IPS DF 6.9 (cell line): ENCODE data around the gene RNU5B-1.

Source experiments
- DNase-seq: peaks from one replicate; pipeline ENCODE4 v3.0.0-alpha.2; 2013; ENCODE audit warnings: low read depth, low spot score
- H3K27ac ChIP-seq: one replicate; pipeline ENCODE4 v1.5.1; 2013; ENCODE audit warnings: low read length, control low read depth
- H3K27me3 ChIP-seq: 2 replicates; pipeline ENCODE4 v1.6.1; 2013; ENCODE audit warnings: mild to moderate bottlenecking, low read length; ENCODE audit not compliant: control insufficient read depth, insufficient read depth
- H3K36me3 ChIP-seq: 2 replicates; pipeline ENCODE4 v1.6.1; 2013; ENCODE audit warnings: low read length; ENCODE audit not compliant: control insufficient read depth, insufficient read depth
- H3K4me1 ChIP-seq: 2 replicates; pipeline ENCODE4 v1.6.1; 2013; ENCODE audit warnings: low read length; ENCODE audit not compliant: control insufficient read depth, insufficient read depth
- H3K4me3 ChIP-seq: 2 replicates; pipeline ENCODE4 v1.5.1; 2013; ENCODE audit warnings: mild to moderate bottlenecking, low read length
- H3K9me3 ChIP-seq: 2 replicates; pipeline ENCODE4 v1.6.1; 2013; ENCODE audit warnings: low read length, inconsistent platforms; ENCODE audit not compliant: control insufficient read depth, insufficient read depth
- WGBS: extraction: QIAGEN DNeasy Blood & Tissue Kit; methylation state at CpG from one replicate; pipeline ENCODE4 v1.1.7; 2013; ENCODE audit warnings: mixed read lengths, missing lambda C conversion rate; ENCODE audit not compliant: insufficient read length, insufficient coverage; 5-methylcytosine and 5-hydroxymethylcytosine counted together

The RNU5B-1 gene

DNA sequence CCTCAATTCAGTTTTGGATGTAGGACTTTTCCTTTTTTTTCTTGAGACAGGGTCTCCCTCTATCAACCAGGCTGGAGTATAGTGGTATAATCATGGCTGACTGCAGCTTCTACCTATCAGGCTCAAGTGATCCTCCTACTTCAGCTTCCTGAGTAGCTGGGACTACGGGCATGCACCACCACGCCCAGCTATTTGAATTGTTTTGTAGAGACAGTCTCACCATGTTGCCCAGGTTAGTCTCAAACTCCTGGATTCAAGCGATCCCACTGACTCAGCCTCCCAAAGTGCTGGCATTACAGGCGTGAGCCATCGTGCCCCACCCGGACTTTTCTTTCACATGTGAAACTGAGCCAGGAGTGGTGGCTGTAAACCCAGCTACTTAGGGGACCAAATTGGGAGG, 3.5 kb downstream of the RNU5B-1 start:
- no CpG with 5 or more reads among the region's 6 CpGs for WGBS
- no peaks in the 10 kb centered on the region for H3K36me3 ChIP-seq
- no peak overlapping the region for H3K4me3 ChIP-seq
- H3K27me3 ChIP-seq = no peaks in the 10 kb centered on the region
- H3K27ac ChIP-seq = no peak overlapping the region
- H3K4me1 ChIP-seq = no peaks in the 10 kb centered on the region; the same call in 1 of the 2 replicates
- H3K9me3 ChIP-seq = no peaks in the 10 kb centered on the region
- no peak for DNase-seq

DNA sequence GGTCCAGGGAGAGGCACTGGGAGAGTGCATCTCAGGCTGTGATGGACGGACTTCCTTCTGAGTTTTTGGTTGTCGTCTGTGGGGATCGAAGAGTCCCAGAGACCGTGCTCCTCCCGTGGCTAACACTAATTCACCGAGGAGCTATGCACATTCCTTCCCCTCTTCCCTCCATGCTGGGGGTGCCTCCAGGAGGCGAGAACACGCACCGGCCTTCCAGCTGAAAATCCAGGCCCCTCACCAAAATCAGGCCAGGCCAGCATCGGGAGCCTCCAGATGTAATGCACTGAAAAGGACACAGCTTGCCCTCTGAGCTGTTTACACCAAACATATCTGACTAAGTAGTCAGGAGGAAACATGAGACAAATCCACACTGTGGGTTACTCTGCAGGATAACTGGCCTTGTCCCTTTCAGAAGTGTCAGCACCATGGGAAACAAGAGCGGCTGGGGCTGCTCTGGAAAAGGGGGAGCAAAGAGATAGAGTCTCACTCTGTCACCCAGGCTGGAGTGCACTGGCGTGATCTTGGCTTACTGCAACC, 5.5 kb downstream of the RNU5B-1 start:
- no peaks in the 10 kb centered on the region; the same call in 1 of the 2 replicates for H3K4me1 ChIP-seq
- no CpG with 5 or more reads among the region's 12 CpGs for WGBS
- H3K9me3 ChIP-seq = no peaks in the 10 kb centered on the region
- no peak overlapping the region for H3K4me3 ChIP-seq
- no peaks in the 10 kb centered on the region for H3K36me3 ChIP-seq
- H3K27me3 ChIP-seq = no peaks in the 10 kb centered on the region
- no peak overlapping the region for H3K27ac ChIP-seq
- DNase-seq = no peak

DNA sequence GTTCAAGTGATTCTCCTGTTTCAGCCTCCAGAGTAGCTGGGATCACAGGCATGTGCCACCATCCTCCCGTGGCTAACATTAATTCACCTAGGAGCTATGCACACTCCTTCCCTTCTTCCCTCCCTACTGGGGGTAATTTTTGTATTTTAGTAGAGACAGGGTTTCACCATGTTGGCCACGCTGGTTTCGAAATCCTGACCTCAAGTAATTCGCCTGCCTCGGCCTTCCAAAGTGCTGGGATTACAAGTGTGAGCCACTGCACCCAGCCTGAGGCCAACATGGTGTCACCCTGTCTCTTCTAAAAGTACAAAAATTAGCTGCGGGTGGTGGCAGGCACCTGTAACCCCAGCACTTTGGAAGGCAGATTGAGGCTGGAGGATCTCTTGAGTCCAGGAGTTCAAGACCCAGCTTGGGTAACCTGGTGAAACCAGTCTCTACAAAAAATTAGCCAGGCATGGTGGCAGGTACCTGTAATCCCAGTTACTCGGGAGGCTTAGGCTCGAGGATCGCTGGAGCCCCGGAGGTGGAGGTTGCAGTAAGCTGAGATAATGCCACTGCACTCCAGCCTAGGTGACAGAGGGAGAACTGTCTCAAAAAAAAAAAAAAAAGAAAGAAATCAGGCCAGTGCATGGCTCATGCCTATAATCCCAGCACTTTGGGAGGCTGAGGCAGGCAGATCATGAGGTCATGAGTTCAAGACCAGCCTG, 6.1 kb downstream of the RNU5B-1 start:
- H3K27me3 ChIP-seq = no peaks in the 10 kb centered on the region
- no peak for DNase-seq
- H3K36me3 ChIP-seq = no peaks in the 10 kb centered on the region
- no peaks in the 10 kb centered on the region for H3K9me3 ChIP-seq
- H3K4me1 ChIP-seq = no peaks in the 10 kb centered on the region; the same call in 1 of the 2 replicates
- WGBS = no CpG with 5 or more reads among the region's 10 CpGs
- H3K27ac ChIP-seq = no peak overlapping the region
- H3K4me3 ChIP-seq = no peak overlapping the region

DNA sequence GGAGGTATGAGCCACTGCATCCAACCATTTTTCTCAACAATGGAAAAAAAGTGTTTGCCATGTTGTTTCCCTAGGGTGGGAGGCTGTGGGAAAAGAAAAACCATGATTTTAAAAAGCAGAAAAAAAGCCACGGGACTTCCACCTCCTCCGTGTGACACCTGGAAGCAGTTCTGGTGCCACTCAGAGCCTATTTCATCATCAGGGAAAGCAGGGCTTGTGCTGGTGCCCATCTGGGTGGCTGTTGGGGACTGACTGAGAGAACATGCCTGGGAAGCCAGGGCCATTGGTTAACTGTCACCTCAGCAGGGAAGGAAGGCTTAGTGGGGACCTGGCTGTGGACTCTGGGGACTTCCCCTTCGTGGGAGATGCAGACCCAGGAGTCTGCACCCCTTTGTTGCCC, 7.3 kb downstream of the RNU5B-1 start:
- no peaks in the 10 kb centered on the region; the same call in 1 of the 2 replicates for H3K4me1 ChIP-seq
- H3K27ac ChIP-seq = no peak overlapping the region
- no peak for DNase-seq
- no peaks in the 10 kb centered on the region for H3K36me3 ChIP-seq
- H3K27me3 ChIP-seq = no peaks in the 10 kb centered on the region
- no peak overlapping the region for H3K4me3 ChIP-seq
- no peaks in the 10 kb centered on the region for H3K9me3 ChIP-seq
- no CpG with 5 or more reads among the region's 3 CpGs for WGBS

DNA sequence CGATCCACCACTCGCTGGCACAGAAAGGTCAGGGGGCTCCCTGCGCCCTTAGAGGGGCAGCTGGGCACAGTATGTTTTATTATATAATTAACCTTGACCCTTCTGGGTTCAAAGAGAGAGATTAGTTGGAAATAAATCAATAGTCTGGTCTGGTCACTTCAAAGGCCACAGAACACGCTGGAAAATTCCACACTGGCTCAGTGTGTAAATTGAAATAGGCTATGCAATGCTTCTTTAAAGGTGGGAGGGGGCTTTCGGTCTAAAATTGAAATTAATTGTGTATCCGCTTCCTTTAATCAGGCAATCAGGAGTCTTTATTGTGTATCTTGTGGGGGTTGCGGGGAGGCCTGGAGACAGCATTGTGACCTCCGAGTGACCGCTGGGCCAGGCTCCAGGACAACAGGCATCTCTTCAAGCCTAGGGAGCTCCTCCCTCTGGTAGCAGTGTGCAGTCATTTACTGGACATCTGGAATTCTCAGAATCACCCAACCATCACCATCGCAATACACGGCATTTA, 8.0 kb downstream of the RNU5B-1 start:
- no peak overlapping the region for H3K4me3 ChIP-seq
- no peaks in the 10 kb centered on the region; the same call in 1 of the 2 replicates for H3K4me1 ChIP-seq
- WGBS = no CpG with 5 or more reads among the region's 11 CpGs
- no peak for DNase-seq
- H3K36me3 ChIP-seq = no peaks in the 10 kb centered on the region
- no peaks in the 10 kb centered on the region for H3K27me3 ChIP-seq
- no peaks in the 10 kb centered on the region for H3K9me3 ChIP-seq
- H3K27ac ChIP-seq = no peak overlapping the region

DNA sequence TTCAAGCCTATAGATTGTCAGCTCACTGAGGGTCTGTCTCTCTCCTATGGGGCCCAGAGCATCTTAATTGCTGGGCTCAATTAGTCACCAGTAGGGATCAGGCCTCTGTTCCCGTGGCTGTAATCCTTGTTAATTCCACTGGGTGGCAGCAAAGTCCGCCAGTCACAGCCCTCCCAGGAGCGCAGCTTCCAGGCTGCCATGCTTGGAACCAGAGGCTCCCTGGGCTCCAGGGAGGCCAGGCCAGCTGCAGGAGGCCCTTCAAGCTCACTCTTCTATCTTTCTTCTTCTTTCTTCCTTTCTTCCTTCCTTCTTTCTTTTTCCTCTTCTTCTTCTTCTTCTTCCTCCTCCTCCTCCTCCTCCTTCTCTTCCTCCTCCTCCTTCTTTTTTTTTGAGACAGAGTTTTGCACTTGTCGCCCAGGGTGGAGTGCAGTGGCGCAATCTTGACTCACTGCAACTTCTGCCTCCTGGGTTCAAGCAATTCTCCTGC, 14.4 kb downstream of the RNU5B-1 start:
- Histone ChIP-seq H3K4me3 (no peak overlapping the region), H3K9me3 (no peaks in the 10 kb centered on the region), H3K27ac (no peak overlapping the region), H3K27me3 (no peaks in the 10 kb centered on the region), H3K4me1 (no peaks in the 10 kb centered on the region), H3K36me3 (no peaks in the 10 kb centered on the region)
- WGBS = no CpG with 5 or more reads among the region's 5 CpGs
- no peak for DNase-seq

DNA sequence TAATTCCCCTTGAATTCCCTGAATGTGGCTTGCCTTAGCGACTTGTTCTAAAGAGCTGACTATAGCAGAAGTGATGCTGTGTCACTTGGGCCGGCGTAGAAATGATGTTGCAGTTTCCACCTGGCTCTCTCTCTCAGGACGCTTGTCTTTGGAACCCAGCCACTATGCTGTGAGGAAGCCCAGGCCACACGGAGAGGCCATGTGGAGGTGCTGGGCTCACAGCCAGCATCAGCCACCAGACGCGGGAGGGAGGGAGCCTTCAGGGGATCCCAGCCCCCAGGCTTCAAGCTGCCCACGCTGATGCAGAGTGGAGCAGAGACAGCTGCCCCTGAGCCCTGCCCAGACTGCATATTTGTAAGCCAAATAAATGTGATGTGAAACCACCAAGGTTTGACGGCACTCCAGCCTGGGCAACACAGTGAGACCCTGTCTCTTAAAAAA, 18.6 kb downstream of the RNU5B-1 start:
- no CpG with 5 or more reads among the region's 9 CpGs for WGBS
- DNase-seq = no peak
- no peaks in the 10 kb centered on the region for H3K9me3 ChIP-seq
- no peaks in the 10 kb centered on the region for H3K27me3 ChIP-seq
- H3K36me3 ChIP-seq = no peaks in the 10 kb centered on the region
- H3K4me3 ChIP-seq = no peak overlapping the region
- H3K4me1 ChIP-seq = peaks cover 3% of the 10 kb centered on the region; the same call in 1 of the 2 replicates
- no peak overlapping the region for H3K27ac ChIP-seq

DNA sequence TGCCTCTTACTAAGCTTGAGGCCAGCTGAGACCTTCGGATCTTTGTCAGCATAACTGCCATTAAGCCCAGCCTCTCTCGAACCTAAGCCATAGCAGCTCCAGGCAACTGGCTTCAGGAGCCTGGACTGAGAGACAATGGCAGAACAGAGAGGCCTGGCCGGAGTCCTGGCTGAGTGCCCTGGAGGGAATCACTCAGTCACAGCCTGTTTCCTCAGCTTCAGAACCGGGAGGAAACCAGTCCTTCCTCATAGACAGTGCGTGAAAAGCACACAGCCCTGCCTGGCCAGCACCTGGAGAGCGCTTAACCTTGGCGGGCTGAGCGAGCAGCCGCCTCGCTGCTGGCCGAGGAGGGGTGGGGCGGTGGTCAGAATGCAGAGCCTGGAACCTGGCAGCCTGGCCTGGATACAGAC, 21.6 kb downstream of the RNU5B-1 start:
- WGBS = no CpG with 5 or more reads among the region's 12 CpGs
- Histone ChIP-seq H3K4me1 (peaks cover 3% of the 10 kb centered on the region; the same call in 1 of the 2 replicates), H3K36me3 (peaks cover 16% of the 10 kb centered on the region), H3K4me3 (no peak overlapping the region), H3K27me3 (no peaks in the 10 kb centered on the region), H3K27ac (no peak overlapping the region), H3K9me3 (no peaks in the 10 kb centered on the region)
- no peak for DNase-seq

DNA sequence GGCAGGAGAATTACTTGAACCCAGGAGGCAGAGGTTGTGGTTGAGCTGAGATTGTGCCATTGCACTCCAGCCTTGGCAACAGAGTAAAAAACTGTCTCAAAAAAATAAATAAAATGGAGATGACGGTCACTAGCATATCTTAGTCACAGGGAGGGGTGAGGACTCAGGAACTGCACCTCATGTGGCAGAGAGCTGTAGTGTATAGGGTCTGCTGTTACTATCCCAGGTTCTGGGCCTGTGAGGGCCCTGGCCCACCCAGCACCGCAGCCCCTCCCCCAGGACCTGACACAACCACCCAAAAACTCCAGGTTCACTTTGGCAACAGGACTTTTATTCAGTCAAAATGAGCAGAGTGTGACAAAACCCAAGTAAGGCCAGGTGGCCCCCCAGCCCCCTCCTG, 22.3 kb downstream of the RNU5B-1 start:
- no peaks in the 10 kb centered on the region for H3K27me3 ChIP-seq
- no peak overlapping the region for H3K4me3 ChIP-seq
- DNase-seq = no peak
- H3K4me1 ChIP-seq = peaks cover 3% of the 10 kb centered on the region; the same call in 1 of the 2 replicates
- no CpG with 5 or more reads among the region's 2 CpGs for WGBS
- H3K9me3 ChIP-seq = no peaks in the 10 kb centered on the region
- peaks cover 23% of the 10 kb centered on the region for H3K36me3 ChIP-seq
- H3K27ac ChIP-seq = no peak overlapping the region

DNA sequence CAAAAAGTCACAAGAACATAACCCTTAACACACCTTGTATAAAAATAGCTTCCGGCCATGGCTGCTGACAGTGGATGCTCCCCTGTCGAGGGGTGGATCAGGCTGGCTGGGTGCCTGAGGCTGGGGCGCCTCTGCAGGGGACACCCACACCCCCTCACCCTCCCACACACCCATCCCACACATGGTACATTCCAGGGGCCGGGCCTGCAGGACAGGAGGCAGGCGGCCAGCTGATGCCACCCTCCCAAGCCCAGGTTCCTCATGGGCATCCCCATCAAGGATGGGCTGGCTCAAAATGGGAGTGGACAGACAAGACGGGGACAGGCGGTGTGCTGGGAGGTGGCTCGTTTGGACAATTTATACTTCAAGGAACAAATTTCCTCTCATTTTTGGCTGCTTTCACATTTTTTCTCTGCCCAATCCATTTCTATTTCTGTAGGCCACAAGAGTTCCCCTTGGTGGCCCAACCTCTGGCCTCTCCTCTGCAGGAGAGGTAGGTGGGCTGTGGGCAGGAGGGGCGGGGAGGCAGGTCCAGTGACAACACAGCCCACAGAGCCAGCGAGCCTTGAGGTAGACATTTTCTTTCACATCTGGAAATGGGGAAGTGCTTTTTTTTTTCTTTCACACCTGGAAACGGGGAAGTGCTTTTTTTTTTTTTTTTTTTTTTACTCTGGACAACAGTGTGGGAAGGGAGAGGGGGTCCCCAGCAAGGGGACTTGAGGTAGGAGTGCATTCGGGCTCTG, 23.3 kb downstream of the RNU5B-1 start:
- Histone ChIP-seq H3K9me3 (no peaks in the 10 kb centered on the region), H3K4me3 (no peak overlapping the region), H3K36me3 (peaks cover 27% of the 10 kb centered on the region), H3K4me1 (peaks cover 3% of the 10 kb centered on the region; the same call in 1 of the 2 replicates), H3K27ac (no peak overlapping the region), H3K27me3 (no peaks in the 10 kb centered on the region)
- no peak for DNase-seq
- no CpG with 5 or more reads among the region's 12 CpGs for WGBS
